Panc1 (cell line): ENCODE measurements around the gene PKP4. TPM values are rescaled to one million over a fixed set of nuclear protein-coding genes. Genes with fewer than 3 reads are reported as not detected.

ENCODE experiments used
- ATAC-seq: fragments of 200-7000 bp; cut with Tn5 transposase; 2 replicates; pipeline ENCODE4 v1.9.1; 2020; ENCODE audit warnings: mild to moderate bottlenecking, moderate library complexity
- BruUV-seq: library from RNA; stranded (reverse); fragments of 400-500 nt; replicated peaks from 2 replicates; lab custom pipeline; 2021; lab: Mats Ljungman, UMichigan
- CTCF ChIA-PET: fragments of 300-600 bp; sonication (Branson Sonifier 250); formaldehyde crosslinking; loops from one replicate; lab custom pipeline; 2022; ENCODE audit warnings: antibody characterized with exemption; lab: Charles Lee
- POLR2A ChIA-PET: fragments of 300-600 bp; sonication (Branson Sonifier 250); formaldehyde crosslinking; loops from one replicate; lab custom pipeline; 2022; ENCODE audit warnings: antibody characterized with exemption; lab: Charles Lee
- DNase-seq: peaks from one replicate; pipeline ENCODE4 v3.0.0-alpha.2; 2010; ENCODE audit warnings: low read depth, low spot score
- H3K27ac ChIP-seq: 2 replicates; pipeline ENCODE4 v1.5.1; 2011; ENCODE audit warnings: mild to moderate bottlenecking, low read length, inconsistent platforms
- H3K27me3 ChIP-seq: fragments of 200-500 bp; sonication (Bioruptor generic); 2 replicates; pipeline ENCODE4 v1.6.0; 2014; ENCODE audit warnings: low read length, inconsistent platforms; ENCODE audit not compliant: control insufficient read depth, insufficient read depth
- H3K36me3 ChIP-seq: fragments of 200-500 bp; sonication (Bioruptor generic); 2 replicates; pipeline ENCODE4 v1.5.1; 2014; ENCODE audit warnings: inconsistent platforms, mild to moderate bottlenecking, low read length, moderate library complexity; ENCODE audit not compliant: control insufficient read depth, insufficient read depth
- H3K4me1 ChIP-seq: 2 replicates; pipeline ENCODE4 v1.5.1; 2011; ENCODE audit warnings: inconsistent platforms, mild to moderate bottlenecking, low read length, moderate library complexity; ENCODE audit not compliant: control insufficient read depth, insufficient read depth
- H3K4me3 ChIP-seq, 2 experiments: 2 replicates each; pipeline ENCODE4 v1.5.1; 2011 to 2012; ENCODE audit warnings: low read depth in 2 of 2, low read length in 2 of 2, mild to moderate bottlenecking in 2 of 2, inconsistent platforms in 1 of 2, moderate library complexity in 1 of 2
- H3K9me3 ChIP-seq: fragments of 200-500 bp; sonication (Bioruptor generic); 2 replicates; pipeline ENCODE4 v1.5.1; 2014; ENCODE audit warnings: low read depth, mild to moderate bottlenecking, inconsistent platforms, low read length, moderate library complexity; ENCODE audit not compliant: control insufficient read depth, insufficient read depth
- CTCF ChIP-seq: fragments of 450-650 bp; IDR thresholded peaks from 2 replicates; pipeline ENCODE4 v1.5.1; 2017; ENCODE audit warnings: mild to moderate bottlenecking
- POLR2AphosphoS5 ChIP-seq: IDR thresholded peaks from 2 replicates; pipeline ENCODE4 v1.6.1; 2012; ENCODE audit warnings: mild to moderate bottlenecking, low read depth, low read length, moderate library complexity
- REST ChIP-seq, 2 experiments: IDR thresholded peaks; 2 replicates each; pipeline ENCODE4 v1.6.1; 2011 to 2012; ENCODE audit warnings: low read depth in 2 of 2, control low read depth in 1 of 2, low read length in 1 of 2, mild to moderate bottlenecking in 1 of 2, moderate library complexity in 1 of 2; ENCODE audit not compliant: insufficient read depth in 1 of 2
- SIN3A ChIP-seq: IDR thresholded peaks from 2 replicates; pipeline ENCODE4 v1.6.1; 2012; ENCODE audit warnings: low read depth, mild to moderate bottlenecking, low read length, moderate library complexity, borderline replicate concordance; ENCODE audit not compliant: insufficient read depth
- TCF7L2 ChIP-seq: IDR thresholded peaks from 2 replicates; pipeline ENCODE4 v1.6.1; 2011; ENCODE audit warnings: mild to moderate bottlenecking, low read depth, low read length, inconsistent platforms
- in situ Hi-C: cut with HindIII; loops from 2 replicates; pipeline ENCODE4 v1.10.0; 2016; ENCODE audit warnings: low sequenced_read_pairs, low pct_unique_long_range_greater_than_20kb
- intact Hi-C: fragments of 100-400 bp; cut with micrococcal nuclease; formaldehyde crosslinking; loops from one replicate; pipeline ENCODE4 v1.10.0; 2022; ENCODE audit not compliant: unreplicated experiment
- total RNA-seq: library from RNA; stranded (reverse); gene quantifications from one replicate; pipeline ENCODE4 v1.2.1, GENCODE V29; 2021; ENCODE audit not compliant: unreplicated experiment

The PKP4 gene
- total RNA-seq, 1 experiment from 2014 or later: 81.7 TPM

GRCh38 chr2:158664987-158665386, 208.2 kb downstream of the PKP4 start:
- POLR2A ChIA-PET: no interaction called here
- no TSS peak for BruUV-seq
- no peaks in the 10 kb centered on the region for H3K4me1 ChIP-seq
- intact Hi-C loops: no loop called here
- no peak for DNase-seq
- no peaks in the 10 kb centered on the region for H3K9me3 ChIP-seq
- H3K27me3 ChIP-seq: no peaks in the 10 kb centered on the region
- no peak for ATAC-seq
- no peak overlapping the region for H3K27ac ChIP-seq
- no peak overlapping the region for H3K4me3 ChIP-seq
- in situ Hi-C loops: no loop called here
- peaks cover 14% of the 10 kb centered on the region for H3K36me3 ChIP-seq
- no peak for TF ChIP-seq SIN3A
- no peak for TF ChIP-seq CTCF
- no peak for TF ChIP-seq POLR2AphosphoS5
- TF ChIP-seq TCF7L2: no peak
- no peak for TF ChIP-seq REST (IDR thresholded peaks at IDR 0.05; ENCODE audit: insufficient read depth in 1 of 2, low read depth in 2 of 2, low read length in 1 of 2)
- CTCF ChIA-PET: no interaction called here

GRCh38 chr2:158665536-158666302, 209.0 kb downstream of the PKP4 start:
- Histone ChIP-seq H3K36me3 (peaks cover 14% of the 10 kb centered on the region), H3K4me1 (no peaks in the 10 kb centered on the region), H3K27ac (no peak overlapping the region), H3K27me3 (no peaks in the 10 kb centered on the region), H3K9me3 (no peaks in the 10 kb centered on the region), H3K4me3 (no peak overlapping the region)
- ATAC-seq: no peak
- intact Hi-C loops (no loop called here), in situ Hi-C loops (no loop called here)
- ChIA-PET POLR2A (interaction anchor here (0.6 kb wide), 1 partner anchor 48 kb away, joined by 3 read pairs; no protein-coding TSS in a partner anchor), CTCF (interaction anchor here (0.6 kb wide), 1 partner anchor 1543 kb away, joined by 3 read pairs; no protein-coding TSS in a partner anchor)
- no TSS peak for BruUV-seq
- TF ChIP-seq POLR2AphosphoS5 (no peak), TCF7L2 (no peak), CTCF (no peak), SIN3A (no peak), REST (IDR thresholded peaks at IDR 0.05; ENCODE audit: insufficient read depth in 1 of 2, low read depth in 2 of 2, low read length in 1 of 2) (no peak)
- no peak for DNase-seq
